ENCODE measurements around the gene BRIP1.

- TF ChIP-seq GATA2 (CRISPR knock-in tag; IDR thresholded peaks at IDR 0.05) = no peak
- TF ChIP-seq USF2 (IDR thresholded peaks at IDR 0.05; ENCODE audit: borderline replicate concordance, low read depth, low read length) = no peak
- TF ChIP-seq RCOR1 (IDR thresholded peaks at IDR 0.05; ENCODE audit: low read length) = no peak
- TF ChIP-seq MEF2A (IDR thresholded peaks at IDR 0.05; ENCODE audit: borderline replicate concordance, low read depth) = no peak
- TF ChIP-seq CTCF (IDR thresholded peaks at IDR 0.05) = no peak
- no peak for TF ChIP-seq MAX (IDR thresholded peaks at IDR 0.05; ENCODE audit: low read depth)
- no peak for TF ChIP-seq EP300 (IDR thresholded peaks at IDR 0.05; ENCODE audit: borderline replicate concordance in 1 of 2, low read depth in 1 of 2, low read length in 1 of 2)
- TF ChIP-seq SIN3A (IDR thresholded peaks at IDR 0.05; ENCODE audit: borderline replicate concordance, low read depth, low read length) = no peak
- TF ChIP-seq RAD21 (IDR thresholded peaks at IDR 0.05; ENCODE audit: low read length) = no peak
These were observed 47.3 kb downstream of the BRIP1 start for GRCh38 chr17:61815863-61816503.

Measured in SK-N-SH (cell line).